ENCODE results near the gene CLCN5. TPM values are rescaled to one million over a fixed set of nuclear protein-coding genes. Genes with fewer than 3 reads are reported as not detected.

The CLCN5 gene
- total and polyA plus RNA-seq, 2 experiments from 2014 or later = 1.8 to 2.9 TPM

- H3K9me2 ChIP-seq (ENCODE audit: insufficient read depth) = no peaks in the 10 kb centered on the region
- H4K20me1 ChIP-seq (ENCODE audit: insufficient read depth) = no peaks in the 10 kb centered on the region
- H3K27me3 ChIP-seq (replicated peaks; ENCODE audit: insufficient read depth) = no peaks in the 10 kb centered on the region
- H3K9me3 ChIP-seq (ENCODE audit: low read depth) = no peaks in the 10 kb centered on the region
- H3K4me2 ChIP-seq (ENCODE audit: unreplicated experiment) = no peak overlapping the region
- in situ Hi-C loops (cut with MboI) = no loop called here
- H2AFZ ChIP-seq = no peak overlapping the region
- no peaks in the 10 kb centered on the region for H3K4me1 ChIP-seq (ENCODE audit: insufficient read depth)
- no peak overlapping the region for H3K27ac ChIP-seq
- TF ChIP-seq EZH2phosphoT487 (IDR thresholded peaks at IDR 0.05; ENCODE audit: insufficient read depth, low read depth) (no peak), EZH2 (IDR thresholded peaks at IDR 0.05; ENCODE audit: insufficient read depth, poor library complexity, severe bottlenecking) (no peak)
- WGBS, 2 experiments (ENCODE audit: low coverage in 1 of 2, low lambda C conversion rate in 2 of 2, missing lambda C conversion rate in 2 of 2) = 64 to 72% methylated on average over 4 of the region's 4 CpGs
- DNase-seq = no peak
- no peak overlapping the region for H3K4me3 ChIP-seq
- no peaks in the 10 kb centered on the region for H3F3A ChIP-seq (ENCODE audit: insufficient read depth)
- no peak overlapping the region for H3K9ac ChIP-seq
- H3K79me2 ChIP-seq (ENCODE audit: insufficient read depth) = no peaks in the 10 kb centered on the region
- H3K36me3 ChIP-seq (ENCODE audit: low read depth) = no peaks in the 10 kb centered on the region
Measured at GRCh38 chrX:49892542-49892941, 29.9 kb upstream of the CLCN5 start.

- H3K36me3 ChIP-seq (ENCODE audit: low read depth) = no peaks in the 10 kb centered on the region
- H3K27me3 ChIP-seq (replicated peaks; ENCODE audit: insufficient read depth) = 0 out of 2 replicates have a peak, but pooled peaks cover under 1% of the 10 kb centered on the region
- in situ Hi-C loops (cut with MboI) = no loop called here
- H3K9me2 ChIP-seq (ENCODE audit: insufficient read depth) = no peaks in the 10 kb centered on the region
- H4K20me1 ChIP-seq (ENCODE audit: insufficient read depth) = no peaks in the 10 kb centered on the region
- H3K4me2 ChIP-seq (ENCODE audit: unreplicated experiment) = no peak overlapping the region
- WGBS, 2 experiments (ENCODE audit: low coverage in 1 of 2, low lambda C conversion rate in 2 of 2, missing lambda C conversion rate in 2 of 2) = 36 to 46% methylated on average over 4 of the region's 4 CpGs
- H3K27ac ChIP-seq = no peak overlapping the region
- no peaks in the 10 kb centered on the region for H3K9me3 ChIP-seq (ENCODE audit: low read depth)
- TF ChIP-seq EZH2phosphoT487 (IDR thresholded peaks at IDR 0.05; ENCODE audit: insufficient read depth, low read depth) (no peak), EZH2 (IDR thresholded peaks at IDR 0.05; ENCODE audit: insufficient read depth, poor library complexity, severe bottlenecking) (no peak)
- no peaks in the 10 kb centered on the region for H3K4me1 ChIP-seq (ENCODE audit: insufficient read depth)
- H3F3A ChIP-seq (ENCODE audit: insufficient read depth) = no peaks in the 10 kb centered on the region
- no peak overlapping the region for H2AFZ ChIP-seq
- DNase-seq = no peak
- no peak overlapping the region for H3K4me3 ChIP-seq
- no peaks in the 10 kb centered on the region for H3K79me2 ChIP-seq (ENCODE audit: insufficient read depth)
- H3K9ac ChIP-seq = no peak overlapping the region
Measured at GRCh38 chrX:49896951-49897350, 25.4 kb upstream of the CLCN5 start.

- Histone ChIP-seq H3K9me2 (ENCODE audit: insufficient read depth) (no peaks in the 10 kb centered on the region), H3K9me3 (ENCODE audit: low read depth) (no peaks in the 10 kb centered on the region), H4K20me1 (ENCODE audit: insufficient read depth) (no peaks in the 10 kb centered on the region), H3K27me3 (replicated peaks; ENCODE audit: insufficient read depth) (0 out of 2 replicates have a peak, but pooled peaks cover 4% of the 10 kb centered on the region), H3K27ac (no peak overlapping the region), H3K79me2 (ENCODE audit: insufficient read depth) (no peaks in the 10 kb centered on the region), H3K4me2 (ENCODE audit: unreplicated experiment) (no peak overlapping the region), H3K9ac (no peak overlapping the region), H2AFZ (no peak overlapping the region), H3F3A (ENCODE audit: insufficient read depth) (no peaks in the 10 kb centered on the region), H3K4me1 (ENCODE audit: insufficient read depth) (no peaks in the 10 kb centered on the region), H3K36me3 (ENCODE audit: low read depth) (no peaks in the 10 kb centered on the region), H3K4me3 (no peak overlapping the region)
- in situ Hi-C loops (cut with MboI) = loop anchor here (25.0 kb wide), 1 partner anchor 686 kb away; no protein-coding TSS in a partner anchor
- no peak for TF ChIP-seq EZH2phosphoT487 (IDR thresholded peaks at IDR 0.05; ENCODE audit: insufficient read depth, low read depth)
- no peak for TF ChIP-seq EZH2 (IDR thresholded peaks at IDR 0.05; ENCODE audit: insufficient read depth, poor library complexity, severe bottlenecking)
- no peak for DNase-seq
Measured at GRCh38 chrX:49901048-49901447, 21.3 kb upstream of the CLCN5 start.

GRCh38 chrX:49910344-49910743, 12.1 kb upstream of the CLCN5 start:
- Histone ChIP-seq H4K20me1 (ENCODE audit: insufficient read depth) (no peaks in the 10 kb centered on the region), H3K9me3 (ENCODE audit: low read depth) (no peaks in the 10 kb centered on the region), H3K27me3 (replicated peaks; ENCODE audit: insufficient read depth) (no peaks in the 10 kb centered on the region), H2AFZ (no peak overlapping the region), H3K27ac (no peak overlapping the region), H3K9me2 (ENCODE audit: insufficient read depth) (no peaks in the 10 kb centered on the region), H3F3A (ENCODE audit: insufficient read depth) (no peaks in the 10 kb centered on the region), H3K4me2 (ENCODE audit: unreplicated experiment) (no peak overlapping the region), H3K9ac (no peak overlapping the region), H3K4me1 (ENCODE audit: insufficient read depth) (no peaks in the 10 kb centered on the region), H3K79me2 (ENCODE audit: insufficient read depth) (no peaks in the 10 kb centered on the region), H3K36me3 (ENCODE audit: low read depth) (no peaks in the 10 kb centered on the region), H3K4me3 (no peak overlapping the region)
- 0% methylated on average over 2 to 3 of the region's 3 CpGs for WGBS, 2 experiments (ENCODE audit: low coverage in 1 of 2, low lambda C conversion rate in 2 of 2, missing lambda C conversion rate in 2 of 2)
- TF ChIP-seq EZH2phosphoT487 (IDR thresholded peaks at IDR 0.05; ENCODE audit: insufficient read depth, low read depth) (no peak), EZH2 (IDR thresholded peaks at IDR 0.05; ENCODE audit: insufficient read depth, poor library complexity, severe bottlenecking) (no peak)
- DNase-seq = no peak
- in situ Hi-C loops (cut with MboI) = loop anchor here (25.0 kb wide), 1 partner anchor 677 kb away; no protein-coding TSS in a partner anchor

GRCh38 chrX:49912086-49912485, 10.3 kb upstream of the CLCN5 start:
- Histone ChIP-seq H3F3A (ENCODE audit: insufficient read depth) (no peaks in the 10 kb centered on the region), H3K4me1 (ENCODE audit: insufficient read depth) (no peaks in the 10 kb centered on the region), H3K27ac (no peak overlapping the region), H3K4me3 (no peak overlapping the region), H3K36me3 (ENCODE audit: low read depth) (no peaks in the 10 kb centered on the region), H3K9ac (no peak overlapping the region), H3K9me3 (ENCODE audit: low read depth) (no peaks in the 10 kb centered on the region), H4K20me1 (ENCODE audit: insufficient read depth) (no peaks in the 10 kb centered on the region), H3K4me2 (ENCODE audit: unreplicated experiment) (no peak overlapping the region), H3K27me3 (replicated peaks; ENCODE audit: insufficient read depth) (no peaks in the 10 kb centered on the region), H3K79me2 (ENCODE audit: insufficient read depth) (no peaks in the 10 kb centered on the region), H3K9me2 (ENCODE audit: insufficient read depth) (no peaks in the 10 kb centered on the region), H2AFZ (no peak overlapping the region)
- in situ Hi-C loops (cut with MboI) = loop anchor here (25.0 kb wide), 1 partner anchor 675 kb away; no protein-coding TSS in a partner anchor
- no peak for TF ChIP-seq EZH2 (IDR thresholded peaks at IDR 0.05; ENCODE audit: insufficient read depth, poor library complexity, severe bottlenecking)
- no peak for TF ChIP-seq EZH2phosphoT487 (IDR thresholded peaks at IDR 0.05; ENCODE audit: insufficient read depth, low read depth)
- WGBS, 2 experiments (ENCODE audit: low coverage in 1 of 2, low lambda C conversion rate in 2 of 2, missing lambda C conversion rate in 2 of 2) = 71% methylated on average over 2 of the region's 3 CpGs; no CpG with 5 or more reads in 1 of the 2 experiments
- DNase-seq = no peak
